ENCODE data around the gene CLEC17A.

DNA sequence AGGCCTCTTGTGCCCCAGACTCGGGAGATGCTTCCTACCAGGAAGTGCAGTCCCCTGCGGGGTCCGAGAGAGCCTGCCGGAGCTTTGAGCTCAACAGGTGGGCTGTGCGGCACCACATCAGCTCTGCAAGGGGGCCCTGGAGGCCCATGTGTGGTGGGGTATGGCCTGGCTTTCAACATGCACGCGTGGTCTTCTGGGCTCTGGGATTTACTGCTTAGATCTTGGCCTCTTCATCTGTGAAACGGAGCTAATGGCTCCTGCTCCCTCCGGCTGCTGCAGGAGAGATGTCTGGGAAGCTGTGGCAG, 29.0 kb upstream of the CLEC17A start:
- no peak for TF ChIP-seq CTCF (conservative IDR thresholded peaks at IDR 0.05)
- no peak for TF ChIP-seq EZH2 (IDR thresholded peaks at IDR 0.05; ENCODE audit: low read depth)
